Measurements from ENCODE around the gene COG3. TPM values are rescaled to one million over a fixed set of nuclear protein-coding genes. Genes with fewer than 3 reads are reported as not detected.

Gene COG3
- total RNA-seq, 1 donor from 2014 or later = 29.6 TPM

GRCh38 chr13:45538382-45538781 lies 73.6 kb downstream of the COG3 start:
- no peak for DNase-seq (ENCODE audit: low spot score, unreplicated experiment)
- Mint-ChIP-seq H3K4me3 (ENCODE audit: low read depth) (no peak overlapping the region), H3K27me3 (no peaks in the 10 kb centered on the region), H3K27ac (peak overlapping the region; percentile 47), H3K9me3 (ENCODE audit: low read depth) (no peaks in the 10 kb centered on the region), H3K4me1 (ENCODE audit: low read depth) (no peaks in the 10 kb centered on the region), H3K36me3 (ENCODE audit: insufficient read depth) (peaks cover 9% of the 10 kb centered on the region)
- TF ChIP-seq CTCF (IDR thresholded peaks at IDR 0.05; ENCODE audit: unreplicated experiment) = no peak

DNA sequence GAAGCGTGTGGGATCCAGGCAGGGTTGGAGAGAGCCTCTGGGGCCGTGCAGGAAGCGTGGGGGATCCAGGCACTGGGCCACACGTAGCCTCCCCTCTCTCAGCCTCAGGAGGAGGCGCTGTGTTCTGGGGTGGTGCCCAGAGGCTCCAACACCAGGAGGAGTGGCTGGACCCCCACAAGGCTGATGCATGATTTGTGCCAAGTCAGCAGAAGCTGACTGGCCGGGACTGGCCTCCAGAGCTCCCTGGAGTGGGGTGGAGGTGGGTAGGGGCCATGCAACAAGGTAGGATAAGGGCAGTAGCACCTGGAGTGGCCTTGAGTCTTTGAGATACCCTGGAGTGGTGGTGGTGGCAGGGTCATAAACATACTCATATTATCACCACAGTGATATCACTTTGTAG lies 75.5 kb downstream of the COG3 start:
- Mint-ChIP-seq H3K27me3 (no peaks in the 10 kb centered on the region), H3K4me1 (ENCODE audit: low read depth) (no peaks in the 10 kb centered on the region)
- TF ChIP-seq CTCF (IDR thresholded peaks at IDR 0.05; ENCODE audit: unreplicated experiment) = no peak

GRCh38 chr13:45540864-45541263 lies 76.1 kb downstream of the COG3 start:
- no peaks in the 10 kb centered on the region for H3K4me1 Mint-ChIP-seq (ENCODE audit: low read depth)
- H3K27me3 Mint-ChIP-seq = no peaks in the 10 kb centered on the region
- no peak for TF ChIP-seq CTCF (IDR thresholded peaks at IDR 0.05; ENCODE audit: unreplicated experiment)
- H3K36me3 Mint-ChIP-seq (ENCODE audit: insufficient read depth) = no peaks in the 10 kb centered on the region
- H3K4me3 Mint-ChIP-seq (ENCODE audit: low read depth) = no peak overlapping the region
- no peak for DNase-seq (ENCODE audit: low spot score, unreplicated experiment)
- H3K27ac Mint-ChIP-seq = no peak overlapping the region
- no peaks in the 10 kb centered on the region for H3K9me3 Mint-ChIP-seq (ENCODE audit: low read depth)

More for the DNA sequence above, 75.5 kb downstream of the COG3 start:
- DNase-seq (ENCODE audit: low spot score, unreplicated experiment) = no peak
- H3K9me3 Mint-ChIP-seq (ENCODE audit: low read depth) = no peaks in the 10 kb centered on the region
- H3K27ac Mint-ChIP-seq = no peak overlapping the region
- H3K36me3 Mint-ChIP-seq (ENCODE audit: insufficient read depth) = peaks cover 2% of the 10 kb centered on the region
- no peak overlapping the region for H3K4me3 Mint-ChIP-seq (ENCODE audit: low read depth)

GRCh38 chr13:45541806-45542205 lies 77.1 kb downstream of the COG3 start:
- no peaks in the 10 kb centered on the region for H3K9me3 Mint-ChIP-seq (ENCODE audit: low read depth)
- TF ChIP-seq CTCF (IDR thresholded peaks at IDR 0.05; ENCODE audit: unreplicated experiment) = no peak
- H3K27me3 Mint-ChIP-seq = no peaks in the 10 kb centered on the region
- no peak for DNase-seq (ENCODE audit: low spot score, unreplicated experiment)
- H3K27ac Mint-ChIP-seq = no peak overlapping the region
- H3K4me3 Mint-ChIP-seq (ENCODE audit: low read depth) = no peak overlapping the region
- no peaks in the 10 kb centered on the region for H3K4me1 Mint-ChIP-seq (ENCODE audit: low read depth)
- H3K36me3 Mint-ChIP-seq (ENCODE audit: insufficient read depth) = no peaks in the 10 kb centered on the region

DNA sequence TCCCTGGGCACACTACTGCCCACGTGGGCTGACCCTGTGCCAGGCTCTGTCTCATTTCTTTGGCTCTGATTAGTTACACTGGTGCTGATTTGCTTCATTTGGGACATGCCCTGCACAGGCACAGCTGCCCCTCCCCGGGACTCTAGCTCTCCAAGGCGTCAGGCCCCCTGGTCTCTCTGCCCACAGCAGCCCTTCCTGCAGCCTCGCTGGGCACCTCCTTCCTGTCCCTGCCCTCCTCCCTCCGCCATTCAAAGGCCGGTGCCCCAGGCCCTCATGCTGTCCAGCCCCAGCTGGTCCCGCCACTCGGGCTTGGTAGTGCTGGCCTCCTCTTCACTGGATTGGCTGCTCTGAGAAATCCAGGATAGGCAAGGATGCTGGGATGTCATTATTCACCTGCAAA lies 77.7 kb downstream of the COG3 start:
- Mint-ChIP-seq H3K36me3 (ENCODE audit: insufficient read depth) (no peaks in the 10 kb centered on the region), H3K4me3 (ENCODE audit: low read depth) (no peak overlapping the region), H3K9me3 (ENCODE audit: low read depth) (no peaks in the 10 kb centered on the region), H3K27me3 (no peaks in the 10 kb centered on the region), H3K4me1 (ENCODE audit: low read depth) (no peaks in the 10 kb centered on the region), H3K27ac (no peak overlapping the region)
- no peak for TF ChIP-seq CTCF (IDR thresholded peaks at IDR 0.05; ENCODE audit: unreplicated experiment)
- no peak for DNase-seq (ENCODE audit: low spot score, unreplicated experiment)

All from progenitor cell of endocrine pancreas (in vitro differentiated cells).